GF-D8 (cell line): ENCODE data around the gene WBP2NL.
"Not testable (repeated sequence)": the region's sequence is repeated elsewhere in the genome, so short reads cannot be mapped to it uniquely, and the experiment has no call there.

Experiments
- DNase-seq: peaks from one replicate; lab custom pipeline; 2025; lab: John Stamatoyannopoulos, UW

WBP2NL gene

GRCh38 chr22:41998361-41999261, at the start of gene WBP2NL:
TSS of gene WBP2NL (plus strand) at chr22:41998788. CDS start at chr22:41998819, 31 bp downstream.
- DNase-seq: no peak

DNA sequence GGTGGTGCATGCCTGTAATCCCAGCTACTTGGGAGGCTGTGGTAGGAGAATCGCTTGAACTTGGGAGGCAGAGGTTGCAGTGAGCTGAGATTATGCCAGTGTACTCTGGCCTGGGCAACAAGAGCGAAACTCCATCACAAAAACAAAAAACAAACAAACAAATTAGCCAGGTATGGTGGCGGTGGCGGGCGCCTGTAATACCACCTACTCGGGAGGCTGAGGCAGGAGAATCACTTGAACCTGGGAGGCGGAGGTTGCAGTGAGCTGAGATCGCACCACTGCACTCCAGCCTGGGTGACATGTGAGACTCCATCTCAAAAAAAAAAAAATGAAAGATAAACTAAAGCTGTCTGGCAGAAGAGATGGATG, 49.7 kb upstream of the WBP2NL start:
- DNase-seq: not testable (repeated sequence)

- DNase-seq: no peak
These were observed 49.2 kb upstream of the WBP2NL start for GRCh38 chr22:41949297-41949965.

DNA sequence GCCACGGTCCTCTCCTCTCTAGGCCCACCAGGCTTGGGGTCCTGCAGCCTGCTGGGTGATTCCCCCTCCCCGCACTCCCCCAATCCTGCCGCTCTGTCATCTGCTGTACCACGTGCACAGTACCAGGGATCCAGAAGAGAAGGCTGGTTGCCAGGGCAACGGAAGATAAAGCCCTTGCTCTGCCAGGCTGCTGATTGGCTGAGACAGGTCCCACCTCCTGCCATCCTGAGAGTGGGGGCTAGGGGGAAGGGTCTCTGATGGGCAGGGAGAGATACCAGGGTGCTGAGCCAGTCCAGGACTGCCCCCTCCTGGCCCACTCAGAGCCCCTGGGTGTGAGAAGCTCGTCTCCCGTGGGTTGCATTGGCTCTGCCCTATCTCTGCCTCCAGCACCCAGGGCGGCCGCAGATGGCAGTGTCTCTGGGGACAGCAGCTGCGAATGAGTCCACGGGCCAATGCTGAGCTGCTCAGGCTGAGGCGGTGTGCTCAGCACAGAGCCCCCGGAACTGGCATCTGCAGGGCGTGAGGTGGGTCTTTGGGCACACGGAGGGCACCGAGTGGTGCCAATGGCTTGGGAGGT, 46.6 kb upstream of the WBP2NL start, which contains the start of gene SMIM45:
Gene SMIM45 (plus strand): TSS at position 253 of the 577 bp plus-strand sequence.
- no peak for DNase-seq

DNA sequence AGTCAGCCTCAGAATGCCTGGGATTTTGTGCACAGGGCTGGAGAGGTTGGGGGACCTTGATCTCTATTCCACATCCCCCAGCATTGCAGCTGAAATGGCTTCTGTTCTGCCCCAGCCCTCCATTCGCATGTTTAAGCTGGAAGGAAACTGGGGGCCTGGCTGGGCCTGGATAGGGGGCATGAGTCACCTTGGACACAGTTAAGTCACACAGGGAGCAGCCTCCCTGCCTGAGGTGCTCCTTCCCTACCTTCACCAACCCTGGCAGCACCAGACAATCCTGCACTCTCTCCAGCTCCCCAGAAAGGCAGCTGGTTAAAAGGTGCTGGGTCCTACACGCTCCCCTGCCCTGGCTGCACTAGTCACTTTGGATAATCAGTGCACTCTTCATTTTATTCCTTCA, 45.9 kb upstream of the WBP2NL start:
- no peak for DNase-seq

GRCh38 chr22:41957941-41958556, 40.5 kb upstream of the WBP2NL start:
- no peak for DNase-seq

GRCh38 chr22:41963453-41964111, 35.0 kb upstream of the WBP2NL start:
- peak; percentile 13 for DNase-seq

DNA sequence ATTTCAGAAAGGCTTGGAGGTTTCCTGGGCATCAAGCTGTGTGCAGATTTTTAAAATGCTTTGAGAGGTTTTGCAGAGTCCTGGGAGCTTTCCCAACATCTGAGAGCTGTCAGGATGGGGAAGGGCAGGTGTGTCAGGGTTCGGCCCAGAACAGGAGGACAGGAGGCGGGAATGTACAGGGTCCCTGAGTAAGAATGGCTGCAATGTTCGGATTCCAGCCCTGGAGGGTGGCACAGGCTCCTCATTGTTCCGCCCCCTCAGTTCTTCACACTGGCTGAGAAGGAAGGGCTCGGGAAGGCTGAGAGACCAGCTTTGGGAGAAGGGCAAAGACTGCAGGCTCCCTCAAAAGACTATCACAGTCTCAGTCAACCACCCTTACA, 34.5 kb upstream of the WBP2NL start:
- no peak for DNase-seq

GRCh38 chr22:41966225-41966606, 32.4 kb upstream of the WBP2NL start:
- no peak for DNase-seq

DNA sequence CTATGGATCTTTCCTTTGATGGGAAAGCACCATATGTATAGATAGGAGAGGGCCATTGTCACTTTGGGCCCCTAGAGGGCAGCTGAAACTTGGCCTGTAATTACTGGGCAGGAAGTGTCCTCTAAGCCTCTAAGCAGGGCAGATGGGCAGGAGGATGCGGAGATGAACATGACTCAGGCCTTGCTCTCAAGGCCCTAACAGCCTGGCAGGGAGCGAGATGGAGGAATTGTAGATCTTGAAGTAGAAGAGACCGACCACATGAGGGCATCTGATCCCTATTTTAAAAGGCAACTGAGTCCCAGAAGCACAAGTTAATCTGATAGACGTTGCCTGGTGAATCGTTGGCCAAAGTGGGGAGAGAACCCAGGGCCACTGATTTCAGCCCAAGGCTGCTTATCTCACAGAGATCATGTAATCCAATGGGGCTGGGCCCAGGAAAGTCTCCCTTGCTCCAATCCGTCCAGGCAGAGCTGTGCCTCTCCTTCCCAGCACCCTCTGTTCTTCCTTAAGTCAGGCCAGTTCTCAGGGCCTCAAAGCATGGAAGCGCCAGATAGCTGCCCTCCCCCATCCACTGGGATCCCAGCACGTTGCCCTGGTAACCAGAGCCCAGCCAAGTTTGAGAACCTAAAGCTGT, 31.9 kb upstream of the WBP2NL start:
- DNase-seq: peak; percentile 22

DNA sequence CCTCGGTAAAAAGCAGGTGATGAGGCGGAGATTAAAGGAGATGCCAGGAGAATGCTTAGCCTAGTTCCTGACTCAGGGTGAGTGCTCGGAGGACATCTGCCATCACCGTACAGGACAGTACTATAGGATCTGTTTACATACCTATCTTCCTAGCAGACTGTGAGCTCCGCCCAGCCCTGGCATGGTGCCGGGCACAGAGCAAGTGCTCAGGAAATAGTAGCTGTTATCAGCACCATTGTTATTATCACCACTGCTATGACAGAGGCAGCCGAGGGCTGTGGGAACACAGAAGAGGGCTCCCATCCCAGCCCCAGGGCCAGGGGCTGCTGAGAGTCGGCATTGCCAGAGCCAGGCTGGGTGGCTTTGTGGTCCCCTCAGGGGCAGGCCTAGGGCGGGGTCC, 30.0 kb upstream of the WBP2NL start:
- no peak for DNase-seq

- no peak for DNase-seq
These were observed 29.4 kb upstream of the WBP2NL start, which contains the start of gene SEPTIN3 for GRCh38 chr22:41969110-41969646. TSS of gene SEPTIN3 (plus strand) at chr22:41969443. CDS start at chr22:41971493, 2,050 bp downstream.

DNA sequence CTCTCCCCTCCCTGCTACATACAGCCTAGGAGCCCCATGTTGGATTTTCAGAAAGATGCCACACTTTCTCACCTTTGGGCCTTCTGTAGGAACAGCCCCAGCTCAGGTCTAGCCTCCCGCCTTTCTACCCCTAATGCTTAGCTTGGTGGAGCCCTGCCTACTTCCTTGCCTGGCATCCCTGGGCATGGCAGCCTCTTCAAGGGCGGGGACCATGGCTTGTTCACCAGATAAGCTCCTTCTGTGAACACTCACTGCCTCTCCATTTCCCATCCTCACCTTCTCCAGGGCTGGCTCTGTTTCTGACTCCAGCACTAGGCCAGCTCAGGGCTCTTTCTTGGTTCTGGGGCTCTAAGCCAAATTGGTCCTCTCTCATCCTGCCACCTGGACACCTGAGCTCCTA, 28.0 kb upstream of the WBP2NL start:
- no peak for DNase-seq

- DNase-seq: no peak
These were observed 27.2 kb upstream of the WBP2NL start for GRCh38 chr22:41971431-41971830.

- DNase-seq: no peak
These were observed 23.8 kb upstream of the WBP2NL start for GRCh38 chr22:41974691-41975290.

GRCh38 chr22:41975299-41976069, 23.1 kb upstream of the WBP2NL start:
- DNase-seq: no peak

GRCh38 chr22:41976070-41976901, 22.3 kb upstream of the WBP2NL start:
- DNase-seq: no peak

- no peak for DNase-seq
These were observed 21.5 kb upstream of the WBP2NL start for GRCh38 chr22:41976961-41977566.

GRCh38 chr22:41978732-41979131, 19.9 kb upstream of the WBP2NL start:
- DNase-seq: no peak
